ENCODE measurements around the gene IGFBP1. TPM values are rescaled to one million over a fixed set of nuclear protein-coding genes. Genes with fewer than 3 reads are reported as not detected.
A peak's percentile ranks its signal among the peaks of the same experiment; 100 is the strongest.

Gene IGFBP1
- total RNA-seq, 2 donors from 2014 or later, result not detected

DNA sequence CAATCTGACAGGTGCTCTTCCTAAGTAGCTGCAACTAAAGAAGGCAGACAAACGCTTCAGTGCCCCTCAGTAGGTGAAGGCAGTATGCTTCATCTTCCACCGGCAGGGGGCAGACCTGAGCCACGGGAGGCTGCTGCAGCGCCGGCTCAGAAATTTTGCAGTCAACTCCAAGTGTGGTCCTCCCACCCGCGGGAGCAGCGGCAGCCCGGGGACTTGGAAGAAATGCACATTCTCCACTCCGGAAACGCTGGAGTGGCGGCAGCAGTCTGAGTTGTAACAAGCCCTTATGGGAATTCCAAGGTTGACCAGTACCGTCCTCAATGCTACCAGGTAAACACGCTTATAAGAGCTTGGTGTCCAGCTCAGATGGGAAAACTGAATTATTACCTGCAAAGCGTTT, 29.4 kb downstream of the IGFBP1 start:
- ATAC-seq (ENCODE audit: insufficient number of reproducible peaks, low FRiP score, low read depth), result no peak

DNA sequence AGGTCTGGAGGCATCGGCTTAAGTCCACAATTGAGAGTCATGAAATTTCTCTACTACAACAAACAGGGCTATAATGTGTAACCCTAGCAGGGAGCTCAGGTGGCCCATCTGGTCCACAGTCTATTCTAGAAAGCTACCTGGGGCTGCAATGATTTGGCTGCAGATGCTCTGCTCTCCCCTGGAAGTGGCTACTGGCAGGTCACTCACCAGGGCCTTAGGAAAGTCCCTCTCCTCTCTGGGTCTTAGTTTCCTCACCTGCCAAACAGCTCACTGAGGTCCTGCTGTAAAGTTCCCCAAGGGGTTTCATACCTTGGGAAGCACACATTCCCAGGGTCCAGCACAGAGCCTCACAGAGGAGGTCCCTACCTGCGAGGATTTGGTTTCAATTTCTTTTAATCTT, 30.3 kb downstream of the IGFBP1 start:
- ATAC-seq (ENCODE audit: insufficient number of reproducible peaks, low FRiP score, low read depth), result no peak
- Histone ChIP-seq H3K4me1 (ENCODE audit: control insufficient read depth in 1 of 2, low read depth in 2 of 2) (peaks cover 8 to 53% of the 10 kb centered on the region in 2 donors), H3K27me3 (replicated peaks; ENCODE audit: insufficient read depth) (no peaks in the 10 kb centered on the region), H3K4me3 (peak overlapping the region; percentile 55), H3K36me3 (peaks cover 17% of the 10 kb centered on the region), H3K27ac (no peak overlapping the region), H3K9me3 (no peaks in the 10 kb centered on the region)
- no peak for DNase-seq (ENCODE audit: low spot score)
- TF ChIP-seq, protein P1, sequence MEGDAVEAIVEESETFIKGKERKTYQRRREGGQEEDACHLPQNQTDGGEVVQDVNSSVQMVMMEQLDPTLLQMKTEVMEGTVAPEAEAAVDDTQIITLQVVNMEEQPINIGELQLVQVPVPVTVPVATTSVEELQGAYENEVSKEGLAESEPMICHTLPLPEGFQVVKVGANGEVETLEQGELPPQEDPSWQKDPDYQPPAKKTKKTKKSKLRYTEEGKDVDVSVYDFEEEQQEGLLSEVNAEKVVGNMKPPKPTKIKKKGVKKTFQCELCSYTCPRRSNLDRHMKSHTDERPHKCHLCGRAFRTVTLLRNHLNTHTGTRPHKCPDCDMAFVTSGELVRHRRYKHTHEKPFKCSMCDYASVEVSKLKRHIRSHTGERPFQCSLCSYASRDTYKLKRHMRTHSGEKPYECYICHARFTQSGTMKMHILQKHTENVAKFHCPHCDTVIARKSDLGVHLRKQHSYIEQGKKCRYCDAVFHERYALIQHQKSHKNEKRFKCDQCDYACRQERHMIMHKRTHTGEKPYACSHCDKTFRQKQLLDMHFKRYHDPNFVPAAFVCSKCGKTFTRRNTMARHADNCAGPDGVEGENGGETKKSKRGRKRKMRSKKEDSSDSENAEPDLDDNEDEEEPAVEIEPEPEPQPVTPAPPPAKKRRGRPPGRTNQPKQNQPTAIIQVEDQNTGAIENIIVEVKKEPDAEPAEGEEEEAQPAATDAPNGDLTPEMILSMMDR (IDR thresholded peaks at IDR 0.05), result no peak

More for the DNA sequence above, 29.4 kb downstream of the IGFBP1 start:
- Histone ChIP-seq H3K36me3 (peaks cover 22% of the 10 kb centered on the region), H3K27ac (no peak overlapping the region), H3K27me3 (replicated peaks; ENCODE audit: insufficient read depth) (no peaks in the 10 kb centered on the region), H3K9me3 (no peaks in the 10 kb centered on the region), H3K4me3 (peak overlapping the region; percentile 55), H3K4me1 (ENCODE audit: control insufficient read depth in 1 of 2, low read depth in 2 of 2) (peaks cover 4 to 45% of the 10 kb centered on the region in 2 donors)
- TF ChIP-seq, protein P1 (IDR thresholded peaks at IDR 0.05), result peak; percentile 96
- DNase-seq (ENCODE audit: low spot score), result no peak

DNA sequence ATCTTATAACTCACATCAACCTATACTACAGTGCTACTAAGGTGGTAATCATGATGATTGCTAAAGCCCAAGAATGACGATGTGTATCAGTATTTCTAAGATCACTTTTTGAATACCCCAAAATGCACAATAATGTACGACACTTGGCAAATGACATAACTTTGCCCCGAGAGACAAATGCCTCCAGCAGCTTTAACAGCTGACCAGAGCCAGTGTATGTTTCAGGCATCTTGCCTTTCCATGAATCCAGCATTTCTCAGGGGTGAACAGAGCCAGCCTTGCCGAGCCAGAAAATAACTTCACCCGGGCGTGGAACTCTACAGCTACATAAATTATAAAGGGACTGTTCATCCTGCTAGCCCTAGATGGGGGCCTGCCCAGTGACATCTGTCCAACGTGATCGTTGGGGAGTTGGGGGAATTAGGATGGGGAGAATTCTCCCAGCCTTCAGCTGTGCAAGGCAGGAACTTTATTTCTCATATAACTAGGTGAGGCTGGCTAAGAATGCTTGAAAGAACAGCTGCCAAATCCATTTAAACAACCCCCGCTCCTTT, 31.0 kb downstream of the IGFBP1 start:
- H3K36me3 ChIP-seq, result peaks cover 14% of the 10 kb centered on the region
- peak overlapping the region; percentile 74 for H3K4me3 ChIP-seq
- ATAC-seq (ENCODE audit: insufficient number of reproducible peaks, low FRiP score, low read depth), result no peak
- H3K9me3 ChIP-seq, result no peaks in the 10 kb centered on the region
- H3K27me3 ChIP-seq (replicated peaks; ENCODE audit: insufficient read depth), result no peaks in the 10 kb centered on the region
- peaks cover 8 to 60% of the 10 kb centered on the region in 2 donors for H3K4me1 ChIP-seq (ENCODE audit: control insufficient read depth in 1 of 2, low read depth in 2 of 2)
- TF ChIP-seq, protein P1 (IDR thresholded peaks at IDR 0.05), result no peak
- H3K27ac ChIP-seq, result no peak overlapping the region
- no peak for DNase-seq (ENCODE audit: low spot score)

DNA sequence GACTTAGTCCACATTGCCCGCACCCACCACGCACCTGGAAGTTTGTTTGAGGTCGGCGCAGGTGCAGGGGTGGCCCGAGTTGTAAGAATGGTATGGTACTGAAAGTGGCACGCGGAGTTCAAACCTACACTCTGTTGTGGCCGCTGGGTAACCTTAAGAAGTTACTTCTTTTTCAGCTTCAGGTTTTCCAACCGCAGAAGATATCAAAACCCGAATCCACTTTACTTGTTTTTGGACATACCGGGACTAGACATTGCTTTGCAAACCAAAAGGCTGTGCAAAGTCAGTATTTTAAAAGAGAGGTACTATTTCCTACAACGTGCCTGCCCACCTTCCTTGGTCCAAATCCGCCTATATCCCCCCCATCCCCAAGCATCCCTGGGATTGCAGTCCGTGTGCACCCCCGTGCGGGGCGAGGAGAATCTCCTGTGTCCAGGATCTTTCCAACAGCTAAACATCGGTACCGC, 31.7 kb downstream of the IGFBP1 start:
- TF ChIP-seq, protein P1 (IDR thresholded peaks at IDR 0.05), result no peak
- peaks cover 8 to 67% of the 10 kb centered on the region in 2 donors for H3K4me1 ChIP-seq (ENCODE audit: control insufficient read depth in 1 of 2, low read depth in 2 of 2)
- H3K27me3 ChIP-seq (replicated peaks; ENCODE audit: insufficient read depth), result no peaks in the 10 kb centered on the region
- peaks cover 8% of the 10 kb centered on the region for H3K36me3 ChIP-seq
- H3K9me3 ChIP-seq, result no peaks in the 10 kb centered on the region
- H3K27ac ChIP-seq, result no peak overlapping the region
- H3K4me3 ChIP-seq, result peak overlapping the region; percentile 74
- DNase-seq (ENCODE audit: low spot score) (no peak), ATAC-seq (ENCODE audit: insufficient number of reproducible peaks, low FRiP score, low read depth) (no peak)

DNA sequence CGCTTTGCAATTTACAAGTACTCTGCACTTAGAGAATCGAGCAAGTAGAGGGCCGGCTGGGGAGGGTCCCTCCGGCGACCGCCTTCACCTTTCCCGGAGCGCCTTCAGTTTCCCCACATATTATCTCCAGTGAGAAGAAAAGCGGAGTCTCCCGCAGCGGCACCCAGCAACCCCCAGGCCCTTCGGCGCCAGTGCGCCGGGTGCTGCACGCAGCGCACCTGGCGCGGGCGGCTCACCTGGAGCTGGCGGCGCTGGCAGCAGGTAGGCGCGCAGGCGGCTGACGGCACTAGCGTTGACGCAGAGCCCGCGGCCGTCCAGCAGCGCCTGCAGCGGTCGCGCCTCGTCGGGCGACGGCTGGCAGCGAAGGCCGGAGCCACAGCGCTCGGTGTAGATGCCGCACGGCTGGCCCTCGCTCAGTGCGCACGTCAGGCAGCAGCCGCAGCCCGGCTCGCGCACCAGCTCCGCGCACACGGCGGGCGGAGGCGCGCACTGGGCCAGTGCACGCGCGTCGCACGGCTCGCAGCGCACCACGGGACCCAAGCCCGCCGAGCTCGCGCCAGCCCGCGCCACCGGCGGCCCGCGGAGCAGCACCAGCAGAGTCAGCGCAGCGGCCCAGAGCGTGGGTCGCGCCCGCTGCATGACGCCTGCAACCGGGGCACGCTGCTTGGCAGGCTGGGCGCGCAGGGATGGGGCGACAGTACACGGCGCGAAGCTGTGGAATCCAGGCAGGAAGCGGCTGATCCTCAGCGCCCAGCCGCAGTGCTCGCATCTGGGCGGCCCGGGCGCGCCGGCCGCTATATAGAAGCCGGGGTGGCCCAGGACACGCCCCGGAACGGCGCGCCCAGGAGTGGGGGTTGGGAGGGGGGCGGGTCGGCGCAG, 32.5 kb downstream of the IGFBP1 start, which contains the start of gene IGFBP3:
TSS of gene IGFBP3 (minus strand) at position 771 of the 879 bp plus-strand sequence. CDS start at position 639, 132 bp downstream.
- DNase-seq (ENCODE audit: low spot score) (no peak), ATAC-seq (ENCODE audit: insufficient number of reproducible peaks, low FRiP score, low read depth) (no peak)
- peak within 1 kb of the TSS; percentile 74 for H3K4me3 ChIP-seq
- TF ChIP-seq, protein P1 (IDR thresholded peaks at IDR 0.05), result no peak
- no peaks in the 10 kb centered on the region for H3K27me3 ChIP-seq (replicated peaks; ENCODE audit: insufficient read depth)
- H3K9me3 ChIP-seq, result no peaks in the 10 kb centered on the region
- peaks cover 8% of the 10 kb centered on the region for H3K36me3 ChIP-seq
- H3K27ac ChIP-seq, result peak within 1 kb of the TSS; percentile 25 to 30
- H3K4me1 ChIP-seq (ENCODE audit: control insufficient read depth in 1 of 2, low read depth in 2 of 2), result peaks cover 8 to 67% of the 10 kb centered on the region in 2 donors
